GM19397 (cell line): Measurements from ENCODE around the gene DNAJB1.
"Not testable (repeated sequence)": the region's sequence is repeated elsewhere in the genome, so short reads cannot be mapped to it uniquely, and the experiment has no call there.

Experiments used
- ATAC-seq: cut with Tn5 transposase; IDR thresholded peaks from one replicate; pipeline ENCODE4 v1.9.1; 2021; ENCODE audit warnings: mild to moderate bottlenecking, moderate library complexity; ENCODE audit not compliant: unreplicated experiment

The DNAJB1 gene

GRCh38 chr19:14525729-14526128 lies 7.5 kb upstream of the DNAJB1 start:
- ATAC-seq, result no peak

GRCh38 chr19:14520543-14520942 lies 2.3 kb upstream of the DNAJB1 start:
- no peak for ATAC-seq

GRCh38 chr19:14519860-14520407 lies 1.7 kb upstream of the DNAJB1 start:
- ATAC-seq, result no peak

- ATAC-seq, result no peak
These were observed 1.2 kb upstream of the DNAJB1 start for GRCh38 chr19:14519245-14519859.

- ATAC-seq, result no peak
These were observed 754 bp downstream of the DNAJB1 start for GRCh38 chr19:14517446-14517839.

- no peak for ATAC-seq
These were observed 1.3 kb downstream of the DNAJB1 start for GRCh38 chr19:14516746-14517438.

GRCh38 chr19:14516048-14516534 lies 2.1 kb downstream of the DNAJB1 start:
- no peak for ATAC-seq

- no peak for ATAC-seq
These were observed 2.6 kb downstream of the DNAJB1 start for GRCh38 chr19:14515501-14516047.

- no peak for ATAC-seq
These were observed 3.9 kb downstream of the DNAJB1 start for GRCh38 chr19:14514215-14514863.

- no peak for ATAC-seq
These were observed 5.7 kb downstream of the DNAJB1 start for GRCh38 chr19:14512406-14512961.

- ATAC-seq, result no peak
These were observed 7.0 kb downstream of the DNAJB1 start for GRCh38 chr19:14511229-14511593.

GRCh38 chr19:14510311-14511228 lies 7.6 kb downstream of the DNAJB1 start:
- ATAC-seq, result no peak

- no peak for ATAC-seq
These were observed 10.3 kb downstream of the DNAJB1 start for GRCh38 chr19:14507704-14508542.

GRCh38 chr19:14505488-14506239 lies 12.5 kb downstream of the DNAJB1 start:
- no peak for ATAC-seq

- not testable (repeated sequence) for ATAC-seq
These were observed 13.6 kb downstream of the DNAJB1 start for GRCh38 chr19:14504575-14504974.

GRCh38 chr19:14503285-14503684 lies 14.9 kb downstream of the DNAJB1 start:
- ATAC-seq, result no peak

- ATAC-seq, result no peak
These were observed 15.7 kb downstream of the DNAJB1 start for GRCh38 chr19:14502334-14503092.
